HepG2 (cell line): ENCODE measurements around the gene DQX1. TPM values are rescaled to one million over a fixed set of nuclear protein-coding genes. Genes with fewer than 3 reads are reported as not detected.

ENCODE experiments used
- ATF2 ChIP-seq: sonication (generic); formaldehyde crosslinking; IDR thresholded peaks from 2 replicates; pipeline ENCODE4 v1.4.0; 2020; ENCODE audit warnings: missing genetic modification reagents
- CBX1 ChIP-seq: IDR thresholded peaks from one replicate; pipeline ENCODE4 v1.6.1; 2016; ENCODE audit warnings: antibody characterized with exemption, low read depth
- CC2D1A ChIP-seq: sonication (generic); formaldehyde crosslinking; IDR thresholded peaks from 2 replicates; pipeline ENCODE4 v1.8.1; 2023; ENCODE audit warnings: mild to moderate bottlenecking, missing genetic modification reagents
- DRAP1 ChIP-seq: IDR thresholded peaks from 2 replicates; pipeline ENCODE4 v1.6.1; 2016; ENCODE audit warnings: missing genetic modification reagents, missing compliant biosample characterization
- GTF3A ChIP-seq: sonication (generic); formaldehyde crosslinking; conservative IDR thresholded peaks from 2 replicates; pipeline ENCODE4 v1.4.0; 2020; ENCODE audit warnings: mild to moderate bottlenecking, missing genetic modification reagents
- HOXA3 ChIP-seq: sonication (generic); formaldehyde crosslinking; IDR thresholded peaks from 2 replicates; pipeline ENCODE4 v1.5.0; 2020; ENCODE audit warnings: missing genetic modification reagents
- IRX3 ChIP-seq: sonication (generic); formaldehyde crosslinking; IDR thresholded peaks from 2 replicates; pipeline ENCODE4 v1.8.1; 2023; ENCODE audit warnings: mild to moderate bottlenecking, low read depth, missing genetic modification reagents, borderline replicate concordance
- JARID2 ChIP-seq: sonication (generic); formaldehyde crosslinking; IDR thresholded peaks from 2 replicates; pipeline ENCODE4 v1.8.1; 2023; ENCODE audit warnings: missing genetic modification reagents, inconsistent platforms; ENCODE audit not compliant: insufficient replicate concordance
- JUN ChIP-seq: sonication (generic); formaldehyde crosslinking; IDR thresholded peaks from 2 replicates; pipeline ENCODE4 v1.4.0; 2020; ENCODE audit warnings: mild to moderate bottlenecking, missing genetic modification reagents
- KMT2A ChIP-seq: sonication (generic); formaldehyde crosslinking; IDR thresholded peaks from 2 replicates; pipeline ENCODE4 v1.4.0; 2020; ENCODE audit warnings: missing genetic modification reagents
- NFE2L1 ChIP-seq: sonication (generic); formaldehyde crosslinking; IDR thresholded peaks from 2 replicates; pipeline ENCODE4 v1.4.0; 2020; ENCODE audit warnings: missing genetic modification reagents, mild to moderate bottlenecking, borderline replicate concordance
- NRL ChIP-seq: sonication (generic); formaldehyde crosslinking; IDR thresholded peaks from 2 replicates; pipeline ENCODE4 v1.5.0; 2020; ENCODE audit warnings: missing genetic modification reagents, mild to moderate bottlenecking, moderate library complexity, borderline replicate concordance
- ONECUT2 ChIP-seq: sonication (generic); formaldehyde crosslinking; IDR thresholded peaks from 2 replicates; pipeline ENCODE4 v1.4.0; 2020; ENCODE audit warnings: missing genetic modification reagents
- SP5 ChIP-seq: IDR thresholded peaks from 2 replicates; pipeline ENCODE4 v1.6.1; 2016; ENCODE audit warnings: low read depth, borderline replicate concordance
- SRF ChIP-seq: IDR thresholded peaks from 2 replicates; pipeline ENCODE4 v1.6.1; 2011; ENCODE audit warnings: mild to moderate bottlenecking, low read depth, low read length, moderate library complexity
- ZBTB37 ChIP-seq: sonication (generic); formaldehyde crosslinking; IDR thresholded peaks from 2 replicates; pipeline ENCODE4 v1.4.0; 2020; ENCODE audit warnings: mild to moderate bottlenecking, missing genetic modification reagents
- ZBTB8A ChIP-seq: sonication (generic); formaldehyde crosslinking; IDR thresholded peaks from 2 replicates; pipeline ENCODE4 v1.4.0; 2020; ENCODE audit warnings: mild to moderate bottlenecking, low read depth, missing genetic modification reagents, borderline replicate concordance
- ZNF124 ChIP-seq: sonication (generic); formaldehyde crosslinking; IDR thresholded peaks from 2 replicates; pipeline ENCODE4 v1.4.0; 2020; ENCODE audit warnings: missing genetic modification reagents
- ZNF431 ChIP-seq: sonication (generic); formaldehyde crosslinking; IDR thresholded peaks from 2 replicates; pipeline ENCODE4 v1.9.0; 2022; ENCODE audit warnings: missing genetic modification reagents, low read depth, mild to moderate bottlenecking, borderline replicate concordance
- ZNF446 ChIP-seq: sonication (generic); formaldehyde crosslinking; IDR thresholded peaks from 2 replicates; pipeline ENCODE4 v1.5.0; 2020; ENCODE audit warnings: mild to moderate bottlenecking, missing genetic modification reagents
- ZNF574 ChIP-seq: sonication (generic); formaldehyde crosslinking; IDR thresholded peaks from 2 replicates; pipeline ENCODE4 v1.4.0; 2020; ENCODE audit warnings: missing genetic modification reagents
- ZNF598 ChIP-seq: sonication (generic); formaldehyde crosslinking; IDR thresholded peaks from 2 replicates; pipeline ENCODE4 v1.5.1; 2020; ENCODE audit warnings: mild to moderate bottlenecking, missing genetic modification reagents, borderline replicate concordance
- ZNF691 ChIP-seq: sonication (generic); formaldehyde crosslinking; IDR thresholded peaks from 2 replicates; pipeline ENCODE4 v1.4.0; 2020; ENCODE audit warnings: missing genetic modification reagents, low read depth, mild to moderate bottlenecking, borderline replicate concordance
- ZNF816 ChIP-seq: sonication (generic); formaldehyde crosslinking; IDR thresholded peaks from 2 replicates; pipeline ENCODE4 v1.8.0; 2022; ENCODE audit warnings: missing genetic modification reagents, mild to moderate bottlenecking, borderline replicate concordance
- ZSCAN29 ChIP-seq: sonication (generic); formaldehyde crosslinking; conservative IDR thresholded peaks from 2 replicates; pipeline ENCODE4 v1.4.0; 2020; ENCODE audit warnings: mild to moderate bottlenecking, missing genetic modification reagents
- polyA plus RNA-seq, 8 experiments: library from polyadenylated mRNA; depleted of rRNA in 3 of 8; stranded (reverse) in 7 of 8; unstranded in 1 of 8; fragments of >200 nt; fragmentation: Illumina TruSeq in 4 of 8; extraction: Trizol in 4 of 8; gene quantifications; 2 replicates each; pipeline versions ENCODE4 v1.2.1 to v1.2.3, GENCODE V29; 2011 to 2016; ENCODE audit warnings: low read depth in 4 of 8, missing spikeins in 1 of 8, mixed read lengths in 1 of 8; ENCODE audit not compliant: insufficient read depth in 1 of 8
- total RNA-seq, 5 experiments: library from RNA; depleted of rRNA; stranded (reverse); fragments of >200 nt; fragmentation: Illumina TruSeq; extraction: Trizol; gene quantifications; 2 replicates each; pipeline ENCODE4 v1.2.3, GENCODE V29; 2016; ENCODE audit warnings: low read depth in 1 of 5

The DQX1 gene
- total and polyA plus RNA-seq, 2 of the 13 experiments (the other 11 are each of a cell fraction or from before 2014, with no cell fraction given): 27.6 to 89.8 TPM

GRCh38 chr2:74502147-74502719, 23.8 kb downstream of the DQX1 start (continued):
- TF ChIP-seq CC2D1A (CRISPR knock-in tag) (no peak), KMT2A (CRISPR knock-in tag) (no peak), ZNF691 (CRISPR knock-in tag) (peak; percentile 73; the same call in 1 of the 2 replicates), DRAP1 (peak; percentile 84), ZNF446 (CRISPR knock-in tag) (no peak), ATF2 (CRISPR knock-in tag) (no peak), NFE2L1 (no peak), ZSCAN29 (CRISPR knock-in tag) (no peak), NRL (CRISPR knock-in tag) (no peak), IRX3 (no peak), SP5 (CRISPR knock-in tag) (peak; percentile 90), CBX1 (no peak), SRF (no peak), ZNF124 (CRISPR knock-in tag) (no peak), ZNF816 (CRISPR knock-in tag) (no peak), JARID2 (CRISPR knock-in tag) (no peak), JUN (CRISPR knock-in tag) (0 out of 2 replicates have a peak, but pooled peaks have one; percentile 14), ONECUT2 (no peak; the same call in 1 of the 2 replicates), ZBTB8A (no peak), ZNF574 (CRISPR knock-in tag) (no peak), GTF3A (CRISPR knock-in tag) (no peak), ZBTB37 (CRISPR knock-in tag) (no peak), ZNF431 (no peak), HOXA3 (CRISPR knock-in tag) (peak; percentile 73; the same call in 1 of the 2 replicates), ZNF598 (CRISPR knock-in tag) (no peak)
